Gastroesophageal sphincter (tissue), 3 donors: ENCODE data around the gene MCF2L2.

Experiments used
- CTCF ChIP-seq, 4 experiments: fragments of 200-600 bp in 2 of 4; fragments of 450-650 bp in 2 of 4; sonication (generic) in 1 of 4; IDR thresholded peaks; one replicate each; pipeline ENCODE4 v1.5.1; 2017 to 2019; ENCODE audit warnings: antibody characterized with exemption in 4 of 4, mild to moderate bottlenecking in 2 of 4, moderate library complexity in 2 of 4
- EP300 ChIP-seq: sonication (generic); formaldehyde crosslinking; IDR thresholded peaks from one replicate; pipeline ENCODE4 v1.6.1; 2017; ENCODE audit warnings: antibody characterized with exemption, mild to moderate bottlenecking
- POLR2A ChIP-seq, 2 donors: fragments of 450-650 bp; IDR thresholded peaks; one replicate each; pipeline ENCODE4 v1.6.1; 2017; ENCODE audit warnings: antibody characterized with exemption in 2 of 2, mild to moderate bottlenecking in 2 of 2, moderate library complexity in 1 of 2

GRCh38 chr3:183215591-183216202 lies 212.7 kb downstream of the MCF2L2 start:
- TF ChIP-seq POLR2A (IDR thresholded peaks at IDR 0.05) (no peak), CTCF (IDR thresholded peaks at IDR 0.05) (no peak), EP300 (no peak)
